Astrocyte (in vitro differentiated cells and primary cell): ENCODE data around the gene AFF4.

Source experiments
- CTCF ChIP-seq: IDR thresholded peaks from 2 replicates; pipeline ENCODE4 v1.5.1; 2011; ENCODE audit warnings: low read depth, mild to moderate bottlenecking, inconsistent platforms, low read length, moderate library complexity; ENCODE audit not compliant: insufficient read depth
- EZH2 ChIP-seq: IDR thresholded peaks from 2 replicates; pipeline ENCODE4 v1.6.1; 2012; ENCODE audit warnings: mild to moderate bottlenecking, low read length, inconsistent platforms; ENCODE audit not compliant: insufficient read depth

GRCh38 chr5:132952829-132953228 lies 10.6 kb downstream of the AFF4 start:
- TF ChIP-seq CTCF (no peak), EZH2 (no peak)
